H1 (cell line): ENCODE measurements around the gene NELFB. TPM values are rescaled to one million over a fixed set of nuclear protein-coding genes. Genes with fewer than 3 reads are reported as not detected.
A peak's percentile ranks its signal among the peaks of the same experiment; 100 is the strongest.

ENCODE experiments used
- CTCF ChIA-PET: fragments of 300-600 bp; sonication (Branson Sonifier 250); formaldehyde crosslinking; loops from one replicate; lab custom pipeline; 2021; ENCODE audit not compliant: partially characterized antibody; lab: Charles Lee
- POLR2A ChIA-PET: fragments of 300-600 bp; sonication (Branson Sonifier 250); formaldehyde crosslinking; loops from one replicate; lab custom pipeline; 2021; ENCODE audit warnings: inconsistent platforms; ENCODE audit not compliant: partially characterized antibody; lab: Charles Lee
- DNase-seq, 2 experiments: peaks; one replicate each; pipeline versions ENCODE4 v3.0.0 to v3.0.0-alpha.2; 2010 to 2022; ENCODE audit warnings: low spot score in 2 of 2, low read depth in 1 of 2, mixed read lengths in 1 of 2
- FAIRE-seq: peaks from 2 replicates; lab custom pipeline; 2011; peaks lifted over from hg19 to GRCh38; lab: Jason Lieb, UNC
- H2AFZ ChIP-seq: 2 replicates; pipeline ENCODE4 v1.8.1; 2012; ENCODE audit warnings: low read length, inconsistent platforms
- H2AK5ac ChIP-seq: 2 replicates; pipeline ENCODE4 v1.6.1; 2013; ENCODE audit warnings: low read depth, low read length
- H2BK120ac ChIP-seq: replicated peaks from 2 replicates; pipeline ENCODE3; 2013; ENCODE audit warnings: low read depth, low read length, inconsistent platforms
- H2BK12ac ChIP-seq: 2 replicates; pipeline ENCODE4 v1.6.1; 2013; ENCODE audit warnings: low read depth, low read length
- H2BK15ac ChIP-seq: 2 replicates; pipeline ENCODE4 v1.6.1; 2013; ENCODE audit warnings: low read length
- H2BK20ac ChIP-seq: 2 replicates; pipeline ENCODE4 v1.6.1; 2013; ENCODE audit warnings: low read length
- H2BK5ac ChIP-seq: 2 replicates; pipeline ENCODE4 v1.6.1; 2013; ENCODE audit warnings: low read depth, low read length
- H3K14ac ChIP-seq: 2 replicates; pipeline ENCODE4 v1.6.1; 2013; ENCODE audit warnings: inconsistent platforms; ENCODE audit not compliant: insufficient read length
- H3K18ac ChIP-seq: 2 replicates; pipeline ENCODE4 v1.6.1; 2013; ENCODE audit warnings: low read length; ENCODE audit errors: extremely low read depth
- H3K23ac ChIP-seq: 2 replicates; pipeline ENCODE4 v1.6.1; 2013; ENCODE audit warnings: inconsistent platforms; ENCODE audit not compliant: insufficient read length
- H3K23me2 ChIP-seq: 2 replicates; pipeline ENCODE4 v1.6.1; 2013; ENCODE audit warnings: low read depth, low read length
- H3K27ac ChIP-seq: 2 replicates; pipeline ENCODE4 v1.6.1; 2011; ENCODE audit warnings: low read depth, low read length, inconsistent platforms
- H3K27me3 ChIP-seq, 4 experiments: replicated peaks in 1 of 4; 1 replicate in 1 of 4; 2 replicates in 3 of 4; pipeline versions ENCODE4 v1.6.1 to v1.8.1; 2011 to 2013; ENCODE audit warnings: low read length in 3 of 4, mild to moderate bottlenecking in 3 of 4, inconsistent platforms in 2 of 4, mixed read lengths in 2 of 4, moderate library complexity in 1 of 4; ENCODE audit not compliant: control insufficient read depth in 3 of 4, insufficient read depth in 3 of 4; ENCODE audit errors: extremely low read depth in 1 of 4
- H3K36me3 ChIP-seq, 4 experiments: 2 replicates each; pipeline versions ENCODE4 v1.6.1 to v1.8.1; 2011 to 2013; ENCODE audit warnings: mild to moderate bottlenecking in 4 of 4, low read length in 3 of 4, moderate library complexity in 2 of 4, control low read depth in 1 of 4, inconsistent platforms in 1 of 4; ENCODE audit not compliant: insufficient read depth in 4 of 4, control insufficient read depth in 2 of 4
- H3K4ac ChIP-seq: replicated peaks from 2 replicates; pipeline ENCODE3; 2013; ENCODE audit warnings: low read length, low read depth, mixed read lengths, inconsistent platforms; ENCODE audit not compliant: insufficient read length
- H3K4me1 ChIP-seq, 4 experiments: replicated peaks in 1 of 4; 1 replicate in 1 of 4; 2 replicates in 3 of 4; pipeline versions ENCODE4 v1.6.1 to v1.8.1; 2011 to 2013; ENCODE audit warnings: low read length in 3 of 4, inconsistent platforms in 2 of 4, mixed read lengths in 1 of 4; ENCODE audit not compliant: insufficient read depth in 4 of 4, control insufficient read depth in 3 of 4
- H3K4me2 ChIP-seq, 2 experiments: 2 replicates each; pipeline versions ENCODE4 v1.6.1 to v1.8.1; 2011 to 2013; ENCODE audit warnings: low read depth in 2 of 2, low read length in 2 of 2, control low read depth in 1 of 2, inconsistent platforms in 1 of 2, mild to moderate bottlenecking in 1 of 2; ENCODE audit not compliant: insufficient read depth in 1 of 2
- H3K4me3 ChIP-seq, 4 experiments: fragments of 200-600, 300-600 bp in 1 of 4; sonication (generic), shearing (Covaris generic), sonication (Bioruptor Twin) in 1 of 4; 2 replicates each; pipeline versions ENCODE4 v1.5.1 to v1.8.1; 2011 to 2016; ENCODE audit warnings: low read length in 4 of 4, low read depth in 3 of 4, control low read depth in 2 of 4, inconsistent platforms in 2 of 4, mild to moderate bottlenecking in 2 of 4, mixed read lengths in 1 of 4, moderate library complexity in 1 of 4; ENCODE audit not compliant: insufficient read depth in 2 of 4; ENCODE audit errors: extremely low read depth in 1 of 4
- H3K56ac ChIP-seq: replicated peaks from 2 replicates; pipeline ENCODE3; 2013; ENCODE audit warnings: low read depth, mild to moderate bottlenecking, mixed read lengths, low read length, inconsistent platforms; ENCODE audit not compliant: insufficient read length
- H3K79me1 ChIP-seq: 2 replicates; pipeline ENCODE4 v1.6.1; 2013; ENCODE audit warnings: low read depth, low read length, control low read depth
- H3K79me2 ChIP-seq, 2 experiments: 2 replicates each; pipeline versions ENCODE4 v1.6.1 to v1.8.1; 2012 to 2013; ENCODE audit warnings: low read length in 2 of 2, mild to moderate bottlenecking in 2 of 2, inconsistent platforms in 1 of 2; ENCODE audit not compliant: insufficient read depth in 2 of 2, control insufficient read depth in 1 of 2
- H3K9ac ChIP-seq, 4 experiments: replicated peaks in 1 of 4; 1 replicate in 1 of 4; 2 replicates in 3 of 4; pipeline versions ENCODE4 v1.6.1 to v1.8.1; 2011 to 2013; ENCODE audit warnings: low read depth in 3 of 4, low read length in 3 of 4, control low read depth in 2 of 4, mild to moderate bottlenecking in 2 of 4, moderate library complexity in 2 of 4, inconsistent platforms in 1 of 4; ENCODE audit errors: extremely low read depth in 1 of 4
- H3K9me3 ChIP-seq, 2 experiments: 2 replicates each; pipeline versions ENCODE4 v1.6.1 to v1.8.1; 2012 to 2013; ENCODE audit warnings: mild to moderate bottlenecking in 2 of 2, moderate library complexity in 2 of 2, control low read depth in 1 of 2, inconsistent platforms in 1 of 2, low read depth in 1 of 2, low read length in 1 of 2, mixed read lengths in 1 of 2; ENCODE audit not compliant: insufficient read depth in 2 of 2
- H4K20me1 ChIP-seq, 2 experiments: replicated peaks in 1 of 2; 2 replicates each; pipeline versions ENCODE3 to v1.8.1; 2011 to 2013; ENCODE audit warnings: inconsistent platforms in 2 of 2, low read length in 2 of 2, mild to moderate bottlenecking in 1 of 2; ENCODE audit not compliant: insufficient read depth in 2 of 2, control insufficient read depth in 1 of 2
- H4K5ac ChIP-seq: 2 replicates; pipeline ENCODE4 v1.6.1; 2013; ENCODE audit warnings: low read length, low read depth, mixed read lengths, inconsistent platforms; ENCODE audit not compliant: insufficient read length
- H4K8ac ChIP-seq: 2 replicates; pipeline ENCODE4 v1.8.0; 2013; ENCODE audit warnings: mild to moderate bottlenecking, moderate library complexity, low read length, inconsistent platforms; ENCODE audit not compliant: insufficient read depth; ENCODE audit errors: extremely low read depth
- H4K91ac ChIP-seq: replicated peaks from 2 replicates; pipeline ENCODE3; 2013; ENCODE audit warnings: low read length, mixed read lengths, inconsistent platforms; ENCODE audit not compliant: insufficient read length
- ATF2 ChIP-seq: IDR thresholded peaks from 2 replicates; pipeline ENCODE4 v1.6.1; 2012; ENCODE audit warnings: low read length, inconsistent platforms
- BACH1 ChIP-seq: IDR thresholded peaks from 2 replicates; pipeline ENCODE4 v1.6.1; 2012; ENCODE audit warnings: low read length, improper control_type of control experiment
- CHD1 ChIP-seq: IDR thresholded peaks from 2 replicates; pipeline ENCODE4 v1.6.1; 2012; ENCODE audit warnings: low read depth, low read length, improper control_type of control experiment
- CREB1 ChIP-seq: IDR thresholded peaks from 2 replicates; pipeline ENCODE4 v1.6.1; 2012; ENCODE audit warnings: inconsistent platforms
- CTBP2 ChIP-seq: IDR thresholded peaks from 2 replicates; pipeline ENCODE4 v1.7.0; 2011; ENCODE audit warnings: borderline replicate concordance, mild to moderate bottlenecking, moderate library complexity, mixed read lengths, low read length; ENCODE audit not compliant: insufficient read depth, insufficient read length
- KDM1A ChIP-seq: fragments of 200-600, 300-600 bp; sonication (generic); IDR thresholded peaks from 2 replicates; pipeline ENCODE4 v1.7.1; 2016; ENCODE audit warnings: mild to moderate bottlenecking, low read length, borderline replicate concordance
- PHF8 ChIP-seq: fragments of 200-600 bp; sonication (generic); conservative IDR thresholded peaks from 2 replicates; pipeline ENCODE4 v1.7.1; 2012; ENCODE audit warnings: low read depth, mild to moderate bottlenecking, inconsistent platforms, low read length, moderate library complexity
- SIX5 ChIP-seq: IDR thresholded peaks from 2 replicates; pipeline ENCODE4 v1.6.1; 2011; ENCODE audit warnings: mild to moderate bottlenecking, low read depth, low read length
- SP1 ChIP-seq: IDR thresholded peaks from 2 replicates; pipeline ENCODE4 v1.6.1; 2011; ENCODE audit warnings: low read depth, low read length
- TAF7 ChIP-seq: optimal IDR thresholded peaks from 2 replicates; pipeline ENCODE3; 2011; ENCODE audit warnings: low read depth, mild to moderate bottlenecking, inconsistent platforms, low read length, moderate library complexity, borderline replicate concordance
- TCF12 ChIP-seq: IDR thresholded peaks from 2 replicates; pipeline ENCODE4 v1.6.1; 2011; ENCODE audit warnings: low read depth, mild to moderate bottlenecking, low read length
- WGBS, 2 experiments: shearing (Covaris generic) in 1 of 2; methylation state at CpG; one replicate each; pipeline versions ENCODE4 v1.1.6 to v1.1.7; 2013 to 2015; ENCODE audit warnings: low lambda C conversion rate in 2 of 2, mixed read lengths in 2 of 2, inconsistent platforms in 1 of 2, low coverage in 1 of 2, missing lambda C conversion rate in 1 of 2; ENCODE audit not compliant: insufficient replicate concordance in 2 of 2, insufficient coverage in 1 of 2, insufficient read length in 1 of 2; ENCODE audit errors: extremely low coverage in 1 of 2, missing lambda C conversion rate in 1 of 2; 5-methylcytosine and 5-hydroxymethylcytosine counted together
- polyA plus RNA-seq, 7 experiments: library from polyadenylated mRNA; depleted of rRNA in 3 of 7; stranded (reverse) in 5 of 7; unstranded in 2 of 7; fragments of >200 nt in 5 of 7; fragments of 200-250 nt in 2 of 7; gene quantifications; 1 replicate in 5 of 7; 2 replicates in 1 of 7; 4 replicates in 1 of 7; pipeline versions ENCODE4 v1.2.1 to v1.2.3, GENCODE V29; 2011 to 2013; ENCODE audit warnings: missing spikeins in 2 of 7, mixed read lengths in 2 of 7
- total RNA-seq: library from RNA; stranded (reverse); fragmentation: NEBNext Ultra II Directional; extraction: Animal tissue kit (Norgen Biotek cat#: 25700); gene quantifications from 2 replicates; pipeline ENCODE4 v1.2.1, GENCODE V29; 2021

The NELFB gene
- total and polyA plus RNA-seq, 2 of the 8 experiments (the other 6 are each of a cell fraction or from before 2014, with no cell fraction given), result 57.6 to 78.0 TPM

- POLR2A ChIA-PET, result interaction anchor here (0.5 to 69.9 kb wide), 6 partner anchors 14 to 234 kb away, joined by 3 to 1462 read pairs (median 7); partner anchors contain the start of genes ANAPC2, NDOR1, NELFB and SSNA1
- H2AK5ac ChIP-seq, result no peak overlapping the region
- peak overlapping the region; percentile 77 to 82 for H3K4me2 ChIP-seq
- H2BK120ac ChIP-seq, result no peak overlapping the region
- TF ChIP-seq SP1, result no peak
- TF ChIP-seq TCF12, result no peak
- no peak for TF ChIP-seq BACH1
- no peak for TF ChIP-seq CTBP2
- TF ChIP-seq CREB1, result no peak
- no peak for TF ChIP-seq SIX5
- no peak for TF ChIP-seq CHD1
- no peak for TF ChIP-seq KDM1A
- TF ChIP-seq ATF2, result no peak
- TF ChIP-seq PHF8, result no peak
- TF ChIP-seq TAF7, result no peak
- TF ChIP-seq, all 59 proteins: peak for 0
- peaks cover 0 to 9% of the 10 kb centered on the region in 2 experiments for H4K20me1 ChIP-seq
- CTCF ChIA-PET, result interaction anchor here (0.6 to 20.2 kb wide), 6 partner anchors 12 to 195 kb away, joined by 3 to 204 read pairs (median 4); partner anchors contain the start of genes ANAPC2, SSNA1 and TUBB4B
- H3K23me2 ChIP-seq, result peaks cover 18% of the 10 kb centered on the region; the same call in 1 of the 2 replicates
- H3K14ac ChIP-seq, result no peak overlapping the region
- H2AFZ ChIP-seq, result no peak overlapping the region
- no peaks in the 10 kb centered on the region for H3K9me3 ChIP-seq
- no peaks in the 10 kb centered on the region for H3K79me2 ChIP-seq
- no peaks in the 10 kb centered on the region; a peak in 2 of 7 replicates for H3K27me3 ChIP-seq
- H3K4me1 ChIP-seq, result peaks cover 0 to 18% (median 12%) of the 10 kb centered on the region in 4 experiments; a peak in 5 of 7 replicates
- no peak overlapping the region for H4K91ac ChIP-seq
- H3K4me3 ChIP-seq, result peak overlapping the region in 2 of 4 experiments; percentile 63 to 67; a peak in 5 of 8 replicates
- peaks cover 0 to 5% (median 2%) of the 10 kb centered on the region in 4 experiments; a peak in 4 of 8 replicates for H3K36me3 ChIP-seq
- no peak overlapping the region for H3K9ac ChIP-seq
- H3K27ac ChIP-seq, result no peak overlapping the region
- H2BK5ac ChIP-seq, result no peak overlapping the region
- H3K56ac ChIP-seq, result no peak overlapping the region
- H4K5ac ChIP-seq, result no peak overlapping the region
- DNase-seq, result no peak
- no peak overlapping the region for H4K8ac ChIP-seq
- no peak for FAIRE-seq
- H2BK15ac ChIP-seq, result no peak overlapping the region
- H3K4ac ChIP-seq, result no peak overlapping the region
- H2BK12ac ChIP-seq, result no peak overlapping the region
- H2BK20ac ChIP-seq, result no peak overlapping the region
- no peak overlapping the region for H3K18ac ChIP-seq
- 73% methylated on average over 3 of the region's 14 CpGs; no CpG with 5 or more reads in 1 of the 2 experiments for WGBS, 2 experiments
- H3K23ac ChIP-seq, result no peak overlapping the region
- no peaks in the 10 kb centered on the region for H3K79me1 ChIP-seq
Measured at GRCh38 chr9:137221095-137221505, 34.0 kb upstream of the NELFB start.
